GM21737 (cell line): ENCODE data around the gene TELO2.
A peak's percentile ranks its signal among the peaks of the same experiment; 100 is the strongest.

Experiments
- ATAC-seq: cut with Tn5 transposase; IDR thresholded peaks from one replicate; pipeline ENCODE4 v1.9.1; 2021; ENCODE audit warnings: mild to moderate bottlenecking, moderate library complexity; ENCODE audit not compliant: unreplicated experiment

TELO2 gene

DNA sequence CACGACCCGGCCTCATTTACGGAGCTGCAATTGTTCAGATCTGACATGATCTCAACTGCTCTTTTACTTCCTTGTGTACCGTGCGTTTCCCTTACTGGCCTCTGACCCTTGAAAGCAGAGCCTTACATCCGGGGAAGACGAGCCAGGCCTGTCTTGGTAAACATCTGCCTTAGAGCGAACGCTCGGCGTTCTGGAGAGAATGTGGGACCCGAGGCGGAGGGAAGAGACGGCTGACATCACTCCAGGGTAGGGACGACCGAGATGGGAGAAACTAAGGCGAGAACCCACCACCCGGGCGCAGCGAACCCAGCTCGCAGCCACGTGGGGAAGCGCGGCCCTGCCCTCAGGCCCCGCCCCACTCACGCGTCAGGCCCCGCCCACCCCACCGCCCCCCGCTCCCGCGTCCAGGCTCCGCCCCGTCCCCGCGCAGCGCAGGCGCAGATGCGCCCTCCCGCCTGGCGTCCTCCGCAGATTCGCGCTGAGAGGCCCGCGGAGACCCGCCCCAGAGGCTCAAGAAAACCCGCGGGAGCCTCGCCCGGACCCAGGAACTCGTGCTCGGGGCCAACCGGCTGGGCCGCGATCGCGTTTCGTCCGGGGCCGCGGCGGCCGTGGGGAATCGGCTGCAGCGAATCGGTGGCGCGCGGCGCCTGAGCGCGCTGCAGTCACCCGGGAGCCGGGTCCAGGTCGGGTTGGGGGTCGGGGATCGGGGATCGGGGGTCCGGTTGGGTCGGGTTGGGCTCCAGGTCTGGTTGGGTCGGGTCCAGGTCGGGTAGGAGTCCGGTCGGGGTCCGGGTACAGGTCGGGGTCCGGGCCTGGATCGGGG, at the start of gene TELO2:
TSS of gene TELO2 (plus strand) at position 438 of the 823 bp plus-strand sequence. CDS start 922 bp downstream, outside the sequence.
- ATAC-seq = peak; percentile 51

DNA sequence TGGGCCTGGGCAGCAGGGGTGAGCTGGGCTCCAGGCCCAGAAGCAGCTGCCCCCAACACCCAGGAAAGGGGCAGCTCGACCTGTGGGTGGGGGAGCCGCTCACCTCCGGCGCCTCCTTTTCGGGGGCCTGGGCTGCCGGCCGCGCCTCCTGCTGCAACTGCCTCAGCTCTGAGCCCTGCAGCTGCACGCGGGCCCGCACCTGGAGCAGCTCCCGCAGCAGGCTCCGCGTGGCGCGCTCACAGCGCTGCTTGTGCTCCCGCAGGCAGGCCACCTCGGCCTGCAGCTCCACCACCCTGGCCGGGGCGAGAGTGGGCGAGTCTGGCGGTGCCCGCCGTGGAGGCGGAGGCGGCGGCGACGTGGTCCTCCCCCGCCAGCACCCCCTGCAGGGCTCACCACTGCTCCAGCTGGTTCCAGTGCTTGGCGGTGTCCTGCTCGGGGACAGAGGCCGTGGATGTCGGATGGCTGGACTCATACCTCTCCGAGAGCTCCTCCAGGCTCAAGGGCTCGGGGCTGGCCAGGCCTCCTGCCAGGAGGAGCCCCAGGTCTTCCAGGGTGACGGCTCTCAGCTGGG, 49.7 kb upstream of the TELO2 start:
- no peak for ATAC-seq

DNA sequence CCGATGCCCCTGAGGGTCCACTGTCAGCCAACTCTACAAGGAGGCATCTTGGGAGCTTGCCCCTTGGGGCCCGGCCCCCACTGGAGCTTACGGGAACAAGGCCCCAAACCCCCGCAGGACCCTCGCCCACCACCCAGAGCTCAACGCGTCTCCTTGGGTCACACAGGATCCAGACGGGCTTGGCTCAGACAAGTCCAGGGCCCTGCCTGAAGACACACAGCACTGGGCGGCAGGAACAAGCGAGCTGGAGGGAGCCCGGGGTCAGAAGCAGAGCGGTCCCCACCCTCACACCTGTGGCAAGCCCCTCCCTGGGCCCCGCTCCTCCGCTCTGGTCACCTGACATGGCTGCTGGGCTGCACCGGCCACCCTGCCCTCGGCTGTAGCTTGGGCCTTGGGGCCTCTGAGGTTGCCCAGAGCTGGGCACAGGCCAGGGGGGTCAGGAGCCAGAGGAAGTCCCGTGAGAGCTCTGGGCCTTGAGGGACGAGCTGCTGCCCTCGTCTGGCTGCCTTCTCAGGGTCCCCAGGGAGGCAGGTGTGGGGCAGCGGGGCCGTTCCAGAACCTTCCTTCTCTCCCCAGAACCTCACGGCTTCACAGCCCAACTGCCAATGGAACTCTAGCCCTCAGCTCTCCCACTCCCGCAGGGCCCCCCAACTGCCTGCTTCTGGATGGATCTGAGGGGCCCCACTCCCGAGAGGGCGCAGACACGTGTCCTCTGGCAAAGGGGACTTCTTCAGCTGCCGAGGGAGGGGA, 49.0 kb upstream of the TELO2 start, which contains the start of gene CCDC154:
TSS of gene CCDC154 (minus strand) at position 577 of the 750 bp plus-strand sequence. CDS start at position 343, 234 bp downstream.
- no peak for ATAC-seq

DNA sequence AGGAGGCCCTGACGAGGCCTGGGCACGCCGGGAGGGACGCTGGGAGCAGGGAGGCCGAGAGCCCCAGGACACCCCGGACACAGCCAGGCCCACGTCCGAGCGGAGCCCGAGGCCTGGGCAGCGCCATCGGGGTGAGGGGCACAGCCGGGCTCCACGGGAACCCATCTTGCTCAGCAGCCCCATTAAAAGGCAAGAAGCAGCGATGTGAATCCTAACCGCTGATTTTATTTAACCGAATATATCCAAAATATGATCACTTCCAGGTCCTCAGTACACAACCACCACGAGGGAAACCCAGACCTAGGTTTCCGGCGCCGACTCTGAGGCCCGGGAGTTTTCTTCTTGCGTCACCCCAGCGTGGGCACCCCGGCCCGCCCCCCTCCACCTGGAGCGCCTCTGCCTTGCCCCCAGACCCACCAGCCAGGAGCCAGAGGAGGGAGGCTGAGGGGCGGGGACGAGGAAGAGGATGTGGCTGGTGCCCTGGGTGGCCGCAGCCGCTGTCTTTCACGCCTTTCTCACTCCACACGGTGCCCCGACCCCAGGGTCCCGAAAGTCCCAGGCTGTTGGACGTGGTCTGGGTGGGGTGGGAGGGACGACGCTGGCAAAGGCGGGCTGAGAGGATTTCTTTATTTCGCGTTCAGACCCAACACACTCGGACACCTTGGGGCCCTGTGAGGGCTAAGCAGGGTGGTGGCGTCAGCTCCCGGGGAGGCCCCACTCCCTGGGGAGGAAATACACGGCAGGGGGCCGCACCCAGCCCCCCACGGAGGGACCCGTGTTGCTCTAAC, 48.2 kb upstream of the TELO2 start:
- no peak for ATAC-seq

DNA sequence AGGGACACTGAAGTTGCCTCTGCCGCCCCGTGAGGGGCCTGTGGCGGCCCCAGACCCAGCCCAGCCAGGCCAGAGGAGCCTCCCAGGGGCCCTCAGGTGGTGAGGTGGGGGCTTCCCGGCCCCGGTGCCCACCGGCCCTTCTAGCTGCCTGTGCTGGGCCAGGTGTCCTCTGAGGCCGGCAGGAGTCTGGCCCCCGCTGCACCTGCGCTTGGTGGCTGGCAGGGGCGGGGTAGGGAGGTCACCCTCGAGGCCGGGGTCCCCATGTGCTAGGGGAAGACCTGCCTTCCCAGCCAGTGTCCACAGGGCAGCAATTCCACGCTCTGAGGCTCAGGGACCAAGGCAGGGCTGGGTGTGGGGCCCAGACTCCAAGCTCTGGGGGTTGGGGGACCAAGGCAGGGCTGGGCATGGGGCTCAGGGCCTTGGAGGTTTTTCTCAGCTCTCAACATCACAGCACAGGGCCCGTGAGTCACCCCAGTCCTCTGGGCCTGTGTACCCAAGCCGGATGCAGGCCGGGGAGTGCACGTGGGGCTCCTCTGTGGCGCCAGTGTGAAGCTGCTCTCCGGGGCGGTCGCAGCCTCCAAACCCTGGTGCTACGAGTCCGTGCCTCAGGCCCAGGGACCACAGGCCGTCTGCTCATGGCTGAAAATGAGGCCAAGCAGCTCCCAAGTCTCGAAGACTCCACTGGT, 47.5 kb upstream of the TELO2 start:
- no peak for ATAC-seq

DNA sequence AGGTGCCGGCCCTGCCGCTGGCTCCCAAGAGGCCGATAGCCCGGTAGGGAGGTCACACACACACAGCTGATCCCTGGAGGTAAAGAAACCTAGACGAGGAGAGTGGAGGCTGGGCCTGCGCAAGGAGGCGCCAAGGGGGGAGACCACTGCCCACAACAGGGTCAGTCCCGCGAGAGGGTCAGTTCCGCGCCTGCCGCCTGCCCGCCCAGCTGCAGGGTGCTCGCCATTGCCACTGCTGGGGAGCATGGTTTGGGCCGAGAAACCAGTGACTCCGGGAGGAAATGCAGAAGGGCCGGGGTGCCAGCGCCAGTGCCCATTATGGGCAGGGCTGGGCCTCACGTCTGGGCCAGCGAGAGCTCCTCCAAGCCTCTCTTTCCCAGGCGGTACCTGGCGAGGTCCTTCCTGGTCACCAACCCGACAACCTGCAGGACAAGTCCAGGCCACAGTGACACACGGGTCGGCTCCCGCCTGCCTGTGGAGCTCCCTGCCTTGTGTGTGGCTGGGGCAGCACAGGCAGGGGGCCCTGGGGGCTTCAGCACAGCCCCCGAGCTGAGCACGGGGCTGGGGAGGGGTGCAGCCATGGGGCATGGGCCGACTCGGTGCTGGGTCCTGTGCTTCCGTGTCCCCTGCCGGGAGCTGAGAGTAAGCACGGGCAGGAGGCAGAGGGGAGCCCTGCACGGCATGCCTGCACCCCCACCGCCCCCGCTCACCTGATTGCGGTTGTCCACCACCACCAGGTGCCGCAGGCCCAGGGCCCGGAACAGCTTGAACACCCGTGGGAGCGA, 46.7 kb upstream of the TELO2 start:
- ATAC-seq = no peak

DNA sequence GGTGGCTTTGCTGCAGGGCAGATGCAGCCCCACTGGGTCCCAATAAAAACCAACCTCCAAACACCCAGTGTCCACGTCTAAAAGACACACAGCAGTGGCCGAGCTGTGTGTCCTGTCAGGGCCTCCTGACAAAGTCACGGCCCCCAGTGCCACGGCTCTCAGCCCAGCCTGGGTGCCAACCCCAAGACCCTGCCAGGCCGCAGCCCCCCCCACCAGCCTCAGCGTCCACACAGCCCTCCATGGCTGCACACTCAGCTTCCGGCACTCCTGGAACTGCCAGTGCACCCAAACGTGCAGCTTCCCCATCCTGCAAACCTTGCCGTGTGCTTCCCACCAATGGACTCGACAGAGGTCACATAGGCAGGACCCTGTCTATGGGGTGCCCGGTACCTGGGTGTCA, 45.2 kb upstream of the TELO2 start:
- no peak for ATAC-seq

DNA sequence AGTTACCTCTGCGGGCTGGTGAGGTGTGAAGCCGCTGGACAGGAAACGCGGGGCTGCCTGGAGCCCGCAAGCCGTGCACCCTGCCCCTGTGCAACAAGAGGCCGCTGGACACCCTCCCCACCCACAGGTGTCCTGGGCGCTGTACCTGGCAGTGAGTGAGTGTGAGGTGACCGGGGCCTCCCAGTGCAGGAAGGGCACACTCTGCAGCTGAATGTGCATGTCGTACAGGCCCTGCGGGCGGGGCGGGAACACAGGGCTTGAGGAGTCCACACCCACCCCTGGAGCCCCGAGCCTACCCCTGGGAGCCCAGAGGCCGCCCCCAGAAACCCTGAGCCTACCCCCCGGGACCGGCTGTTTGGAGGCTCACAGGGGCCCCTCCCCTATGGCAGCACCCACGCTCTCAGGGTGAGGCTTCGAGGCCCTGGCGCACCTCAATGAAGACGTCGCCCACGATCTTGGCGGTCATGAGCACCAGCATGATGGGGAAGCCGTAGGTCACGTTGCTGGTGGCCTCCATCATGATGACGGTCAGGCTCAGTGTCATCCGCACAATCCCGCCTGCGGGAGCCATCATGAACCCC, 44.5 kb upstream of the TELO2 start:
- no peak for ATAC-seq

DNA sequence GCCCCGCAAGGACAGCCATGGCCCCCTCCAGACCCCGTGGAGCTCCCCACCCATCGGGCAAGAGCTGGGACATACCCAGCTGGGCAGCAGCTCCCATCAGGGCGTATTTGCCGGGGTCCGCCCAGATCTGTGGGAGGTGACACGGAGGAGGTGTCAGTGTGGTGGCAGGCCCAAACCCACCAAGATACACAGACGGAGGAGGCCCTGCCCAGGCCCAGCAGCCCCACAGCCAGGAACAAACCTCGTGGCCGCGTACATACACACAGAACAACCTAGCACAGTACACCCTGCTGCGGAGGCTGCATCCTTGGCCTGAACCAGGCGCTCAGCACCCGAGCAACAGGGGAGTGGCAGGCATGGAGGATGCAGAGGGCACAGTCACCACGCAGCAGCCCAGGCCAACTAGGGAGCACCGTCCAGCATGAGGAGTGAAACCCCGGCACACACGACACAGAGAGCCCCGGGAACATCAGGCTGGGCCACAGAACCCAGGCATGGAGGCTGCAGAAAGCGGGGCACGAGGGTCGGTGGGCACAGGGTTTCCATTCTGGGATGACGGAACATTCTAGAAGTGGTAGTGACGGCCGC, 43.9 kb upstream of the TELO2 start:
- ATAC-seq = no peak

DNA sequence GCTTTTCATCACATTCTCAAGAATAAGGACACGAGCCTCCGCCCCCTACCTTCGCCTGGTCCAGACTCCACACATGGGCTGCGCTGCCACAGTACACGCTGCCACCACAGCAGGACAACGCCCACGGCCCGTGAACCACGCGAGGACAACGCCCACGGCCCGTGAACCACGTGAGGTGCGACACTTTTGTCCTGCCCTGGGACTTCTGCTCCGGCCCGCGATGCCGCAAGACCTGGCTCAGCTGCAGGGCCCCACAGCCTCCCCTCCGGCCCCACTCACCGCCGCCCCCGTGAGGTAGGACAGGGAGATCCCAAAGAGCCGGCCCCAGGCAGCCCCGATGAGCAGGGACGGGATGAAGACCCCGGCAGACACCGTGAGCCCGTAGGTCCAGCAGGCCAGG, 42.9 kb upstream of the TELO2 start:
- no peak for ATAC-seq

DNA sequence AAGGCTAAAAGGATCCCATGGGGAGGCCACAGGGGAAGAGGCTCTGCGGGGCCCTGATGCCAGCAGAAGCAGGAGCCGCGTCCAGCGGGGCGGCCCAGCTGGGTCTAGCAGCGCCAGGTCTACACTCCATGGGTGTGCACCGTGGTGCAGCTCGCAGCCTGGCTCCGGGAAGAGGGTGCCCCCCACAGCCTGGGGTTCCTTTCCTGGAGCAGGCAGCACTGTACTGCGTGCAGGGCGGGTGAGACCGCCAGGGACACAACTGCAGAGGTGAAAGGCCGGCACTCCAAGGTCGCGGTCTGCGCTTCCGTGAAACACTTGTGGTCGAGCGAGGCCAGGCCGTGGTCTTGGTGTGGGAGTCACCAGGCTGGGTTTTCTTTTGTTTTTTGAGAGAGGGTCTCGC, 42.3 kb upstream of the TELO2 start:
- ATAC-seq = no peak

DNA sequence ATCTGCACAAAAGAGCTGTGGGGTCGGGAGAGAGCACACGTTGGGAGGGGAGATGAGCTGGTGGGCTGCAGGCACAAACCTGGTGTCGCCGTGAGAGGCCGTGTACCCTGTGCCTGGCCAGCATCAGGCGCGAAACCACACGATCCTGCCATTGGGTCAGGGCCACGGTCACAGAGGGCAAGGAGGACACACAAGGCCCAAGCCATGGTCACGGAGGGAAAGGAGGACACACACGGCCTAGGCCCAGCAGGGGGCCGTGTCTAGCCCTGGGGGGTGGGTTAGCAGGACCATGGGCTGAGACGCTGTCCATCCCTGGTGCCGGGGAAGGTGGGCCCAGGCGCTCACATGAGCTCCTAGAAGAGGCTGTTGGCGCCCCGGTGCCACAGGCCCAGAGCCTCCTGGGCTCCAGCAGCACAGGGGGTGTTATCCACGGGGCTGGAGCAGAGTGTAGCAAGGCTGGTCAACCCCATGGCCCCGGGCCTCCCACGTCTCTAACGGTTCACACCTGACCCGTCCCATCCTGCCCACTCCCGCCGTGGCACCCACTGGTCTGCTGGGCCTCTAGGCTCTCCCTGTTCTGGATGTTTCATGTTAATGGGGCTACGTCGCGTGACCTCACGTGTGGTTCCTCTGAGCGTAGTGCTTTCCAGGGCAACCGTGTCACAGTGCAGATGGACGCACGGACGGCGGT, 41.3 kb upstream of the TELO2 start:
- ATAC-seq = no peak

DNA sequence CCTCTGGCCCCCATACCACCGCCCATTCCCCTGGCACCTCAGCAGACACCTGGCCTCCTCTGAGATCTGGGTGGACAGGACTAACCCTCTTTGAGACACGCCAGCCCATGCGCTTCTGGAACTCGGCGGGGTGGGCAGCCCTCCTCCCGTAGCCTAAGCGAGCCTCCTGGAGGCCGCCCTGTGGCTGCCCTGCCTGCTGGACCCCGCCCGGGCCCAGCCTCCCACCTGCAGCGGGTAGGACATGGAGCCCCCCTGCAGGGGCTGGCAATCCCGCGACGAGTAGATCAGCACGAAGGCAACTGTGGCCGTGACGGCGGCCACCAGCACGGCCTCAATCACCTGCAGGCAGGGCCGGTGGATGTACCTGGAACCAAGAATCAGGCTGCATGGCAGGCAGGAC, 40.6 kb upstream of the TELO2 start:
- no peak for ATAC-seq

DNA sequence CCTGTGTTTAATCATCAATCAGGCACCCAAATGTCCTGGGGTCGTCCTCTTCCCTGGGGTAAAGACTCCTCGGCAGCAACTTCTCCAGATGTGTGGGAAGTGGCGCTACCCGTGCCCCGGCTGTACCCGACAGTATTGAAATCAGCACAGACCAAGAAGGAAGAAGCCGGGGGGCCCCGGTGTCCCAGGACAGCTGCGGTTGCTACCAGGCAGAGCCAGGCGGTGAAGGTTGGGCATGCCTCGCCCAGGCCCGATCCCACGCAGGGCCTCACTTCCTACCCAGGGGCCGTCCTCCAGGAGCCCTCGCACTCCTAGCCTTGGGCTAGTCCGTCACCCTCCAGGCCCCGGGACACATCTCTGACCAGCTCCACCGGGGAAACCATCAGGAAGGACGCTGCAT, 39.8 kb upstream of the TELO2 start:
- ATAC-seq = no peak

DNA sequence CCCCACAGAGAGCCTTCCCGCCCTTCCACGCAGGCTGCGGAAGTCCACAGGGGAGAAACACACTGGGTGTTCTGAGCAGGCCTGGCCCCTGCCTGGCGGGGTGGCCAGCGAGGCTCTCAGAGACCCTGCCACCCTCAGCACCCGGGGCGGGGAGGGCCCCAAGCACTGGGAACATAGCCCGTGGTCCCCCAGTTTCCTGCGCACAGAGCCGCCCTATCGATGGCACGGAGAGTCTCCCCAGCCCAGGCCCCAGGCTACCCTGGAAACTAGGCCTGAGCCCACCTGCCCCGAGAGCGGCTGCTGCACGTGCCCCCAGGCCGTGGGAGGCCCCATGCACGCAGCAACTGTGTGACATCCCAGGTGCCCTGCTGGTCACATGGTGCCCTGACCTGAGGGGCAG, 38.6 kb upstream of the TELO2 start:
- no peak for ATAC-seq

DNA sequence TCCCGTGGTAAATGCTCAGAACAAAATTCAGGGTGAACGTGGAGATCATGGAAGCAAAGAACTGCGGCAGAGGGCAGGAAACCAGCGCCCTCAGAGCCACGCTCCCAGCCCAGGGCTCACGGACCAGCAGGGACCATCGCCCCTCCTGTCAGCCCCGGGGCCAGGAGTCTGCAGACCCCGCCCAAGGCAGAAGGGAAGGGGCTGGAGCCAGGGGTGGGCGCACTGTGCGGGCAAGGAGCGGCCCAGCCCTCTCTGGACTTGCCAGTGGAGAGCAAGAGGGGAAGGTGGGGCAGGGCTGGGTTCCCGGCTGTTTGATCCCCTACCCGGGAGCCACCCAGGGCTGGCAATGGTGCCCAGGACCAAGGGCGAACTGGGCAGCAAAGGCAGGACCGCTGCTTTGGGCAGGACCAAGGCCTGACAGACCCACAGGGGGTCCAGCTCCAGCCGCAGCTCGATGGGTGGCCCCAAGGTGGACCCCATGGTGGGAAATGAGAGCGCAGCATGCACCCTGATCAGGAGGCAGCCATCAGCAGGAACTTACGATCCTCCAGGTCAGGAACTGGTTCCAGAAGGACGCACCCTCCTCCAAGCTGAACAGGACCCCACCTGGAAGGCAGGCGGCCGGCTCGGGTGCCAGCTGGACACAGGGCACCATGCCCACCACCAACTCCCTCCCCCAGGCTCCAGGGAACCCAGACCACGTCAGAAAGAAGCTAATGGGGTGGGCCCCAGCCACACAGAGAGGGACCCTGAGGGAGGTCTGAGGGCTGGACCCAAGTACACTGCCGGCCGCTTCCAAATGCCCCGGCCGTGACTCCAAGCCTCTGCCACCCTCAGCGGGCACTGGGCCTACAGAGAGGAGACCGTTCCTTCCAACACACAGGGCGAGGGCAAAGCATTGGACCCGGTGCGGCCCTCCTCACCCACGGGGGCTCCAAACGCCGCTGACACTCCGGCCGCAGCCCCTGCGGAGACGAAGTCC, 37.7 kb upstream of the TELO2 start:
- no peak for ATAC-seq

DNA sequence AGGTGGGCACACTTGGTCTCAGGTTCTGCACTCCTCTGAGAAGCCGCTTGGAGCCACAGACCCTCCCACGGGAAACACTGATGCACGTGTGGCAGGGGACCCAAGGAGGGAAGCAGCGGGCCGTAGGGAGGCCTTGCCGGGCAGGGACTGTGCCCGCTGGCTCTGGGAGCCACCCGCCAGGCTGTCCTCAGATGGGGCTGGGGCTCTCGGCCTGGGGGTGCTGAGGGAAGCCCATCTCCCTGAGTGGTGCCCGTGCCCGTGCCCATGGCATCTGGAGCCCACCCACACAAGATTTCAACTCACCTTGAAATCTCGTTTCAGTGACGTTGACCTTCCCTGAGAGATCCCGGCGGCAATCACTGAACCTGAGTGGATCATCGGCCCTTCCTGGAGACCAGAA, 36.2 kb upstream of the TELO2 start:
- no peak for ATAC-seq
